Fibroblast of lung (primary cell): ENCODE data around the gene PHOX2B.

Experiments used
- CTCF ChIP-seq, 2 donors: IDR thresholded peaks in 1 of 2; conservative IDR thresholded peaks in 1 of 2; 1 replicate in 1 of 2; 2 replicates in 1 of 2; pipeline ENCODE4 v1.5.1; 2011 to 2012; ENCODE audit warnings: low read length in 2 of 2, control low read depth in 1 of 2, inconsistent platforms in 1 of 2, low read depth in 1 of 2, mild to moderate bottlenecking in 1 of 2
- EZH2 ChIP-seq: IDR thresholded peaks from 2 replicates; pipeline ENCODE4 v1.5.1; 2012; ENCODE audit warnings: low read length, control low read depth, mild to moderate bottlenecking; ENCODE audit errors: missing control alignments

GRCh38 chr4:41702770-41703169 is 45.8 kb downstream of the PHOX2B start:
- TF ChIP-seq CTCF (conservative IDR thresholded peaks at IDR 0.05 in 1 of 2, IDR thresholded peaks at IDR 0.05 in 1 of 2; ENCODE audit: low read depth in 1 of 2, low read length in 2 of 2) (no peak), EZH2 (no peak)
